GM19035 (cell line): ENCODE measurements around the gene DOCK10.

ENCODE experiments used
- ATAC-seq: cut with Tn5 transposase; IDR thresholded peaks from one replicate; pipeline ENCODE4 v1.9.1; 2021; ENCODE audit not compliant: unreplicated experiment

The DOCK10 gene

GRCh38 chr2:224798180-224798579, 244.1 kb downstream of the DOCK10 start:
- ATAC-seq: no peak

- no peak for ATAC-seq
These were observed 245.5 kb downstream of the DOCK10 start for GRCh38 chr2:224796695-224797305.

DNA sequence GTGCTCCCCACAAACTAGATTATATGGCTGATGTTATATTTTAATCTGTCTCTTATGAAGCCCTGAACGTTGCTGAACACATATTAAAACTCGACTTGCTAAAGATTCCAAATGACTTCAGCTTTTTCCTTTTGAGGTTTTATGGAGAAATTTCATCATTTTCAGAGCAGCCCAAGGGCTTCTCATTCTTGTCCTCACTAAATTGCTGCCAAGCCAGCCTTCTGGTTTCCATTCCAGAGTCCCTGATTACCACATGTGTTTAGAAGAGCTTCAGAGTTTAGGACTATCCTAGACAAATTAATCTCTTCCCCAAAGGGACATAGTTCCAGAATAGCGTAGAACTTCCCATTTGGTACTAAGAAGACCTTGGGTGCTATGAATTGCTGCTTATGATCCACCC, 248.3 kb downstream of the DOCK10 start:
- ATAC-seq: no peak

DNA sequence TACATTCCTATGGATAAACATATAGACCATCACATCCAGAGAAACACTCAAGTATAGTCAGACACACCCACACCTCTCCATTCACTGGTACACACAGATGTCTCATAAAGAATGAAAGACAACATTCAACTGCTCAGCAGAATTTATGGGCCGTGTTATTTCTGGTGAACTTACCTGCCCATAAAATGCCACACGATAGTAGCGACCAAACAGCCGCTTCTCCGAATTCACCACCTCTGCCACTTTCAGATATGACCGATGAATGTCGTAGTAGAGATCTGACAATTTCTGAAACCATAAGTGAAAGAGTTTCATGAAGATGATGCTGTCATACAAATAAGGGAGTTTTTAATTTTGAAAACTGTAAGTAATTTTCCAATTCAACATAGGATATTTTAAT, 255.4 kb downstream of the DOCK10 start:
- ATAC-seq: no peak

DNA sequence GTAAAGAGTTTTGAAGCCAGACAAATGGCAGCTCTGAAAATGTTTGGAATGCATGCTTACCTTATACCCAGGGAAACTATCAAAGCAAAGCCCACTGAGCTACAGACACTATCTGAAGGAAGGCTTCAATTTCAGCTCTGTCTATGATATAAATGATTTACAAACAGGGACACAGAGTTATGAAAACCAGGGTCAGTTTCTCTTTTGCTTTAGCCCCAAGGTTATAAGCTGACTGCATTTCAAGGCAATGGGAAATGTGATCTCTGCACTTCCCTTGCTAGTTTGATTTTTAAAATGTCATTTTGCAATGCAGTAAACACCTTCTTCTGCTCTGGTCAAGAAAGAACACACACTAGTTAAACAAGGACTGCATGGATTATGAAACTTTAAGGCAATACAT, 260.9 kb downstream of the DOCK10 start:
- ATAC-seq: no peak

- ATAC-seq: no peak
These were observed 261.4 kb downstream of the DOCK10 start for GRCh38 chr2:224780823-224781222.

GRCh38 chr2:224780106-224780505, 262.2 kb downstream of the DOCK10 start:
- ATAC-seq: no peak

GRCh38 chr2:224778474-224778877, 263.8 kb downstream of the DOCK10 start:
- no peak for ATAC-seq

GRCh38 chr2:224777559-224777930, 264.7 kb downstream of the DOCK10 start:
- ATAC-seq: no peak

DNA sequence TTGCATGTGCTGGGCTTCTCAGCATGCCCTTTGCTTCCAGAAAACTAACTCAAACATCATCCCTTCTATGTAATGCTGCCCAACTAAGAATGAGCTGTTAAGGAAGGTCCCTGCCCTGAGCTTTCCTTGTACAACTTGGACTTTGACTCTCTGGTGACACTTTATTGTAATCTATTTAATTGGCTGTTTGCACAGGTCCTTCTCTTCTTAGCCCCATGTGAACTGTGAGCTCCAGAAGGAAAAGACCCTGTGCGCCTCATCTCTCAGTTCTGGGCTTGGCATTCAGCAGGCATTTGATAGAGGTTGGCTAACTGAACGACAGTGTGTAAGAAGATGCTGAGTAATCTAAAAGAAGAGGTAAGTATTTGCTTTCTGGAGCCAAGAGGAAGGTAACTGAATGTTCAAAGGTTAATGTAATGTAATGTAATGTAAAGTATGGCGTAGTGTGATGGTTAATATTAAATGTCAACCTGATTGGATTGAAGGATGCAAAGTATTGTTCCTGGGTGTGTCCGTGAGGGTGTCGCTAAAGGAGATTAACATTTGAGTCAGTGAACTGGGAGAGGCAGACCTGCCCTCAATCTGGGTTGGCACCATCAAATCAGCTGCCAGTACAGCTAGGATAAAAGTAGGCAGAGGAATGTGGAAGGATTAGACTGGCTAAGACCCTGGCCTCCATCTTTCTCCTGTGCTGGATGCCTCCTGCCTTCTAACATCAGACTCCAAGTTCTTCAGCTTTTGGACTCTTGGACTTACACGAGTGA, 265.3 kb downstream of the DOCK10 start:
- ATAC-seq: no peak

GRCh38 chr2:224775647-224776046, 266.6 kb downstream of the DOCK10 start:
- no peak for ATAC-seq

DNA sequence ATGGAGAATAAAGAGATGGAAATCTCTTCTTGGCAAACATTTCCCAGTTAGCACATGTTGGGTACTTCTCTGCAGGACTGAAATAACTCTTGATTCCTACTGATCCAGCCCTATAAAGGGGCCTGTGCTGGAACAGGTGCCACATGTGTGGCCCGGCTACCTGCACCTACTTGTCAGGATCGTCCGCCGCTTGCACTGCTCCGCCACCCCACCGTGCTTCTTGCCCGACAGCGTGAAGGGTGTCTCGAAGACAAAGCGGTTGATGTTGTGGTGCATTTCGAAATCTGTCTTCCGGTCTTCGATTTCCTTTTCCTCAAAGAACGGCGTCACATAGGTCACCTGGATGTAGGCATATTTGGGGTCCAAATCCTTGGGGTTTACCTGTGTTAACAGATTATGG, 267.5 kb downstream of the DOCK10 start:
- ATAC-seq: no peak

GRCh38 chr2:224772494-224772893, 269.8 kb downstream of the DOCK10 start:
- no peak for ATAC-seq

- ATAC-seq: no peak
These were observed 272.8 kb downstream of the DOCK10 start for GRCh38 chr2:224769489-224769888.

DNA sequence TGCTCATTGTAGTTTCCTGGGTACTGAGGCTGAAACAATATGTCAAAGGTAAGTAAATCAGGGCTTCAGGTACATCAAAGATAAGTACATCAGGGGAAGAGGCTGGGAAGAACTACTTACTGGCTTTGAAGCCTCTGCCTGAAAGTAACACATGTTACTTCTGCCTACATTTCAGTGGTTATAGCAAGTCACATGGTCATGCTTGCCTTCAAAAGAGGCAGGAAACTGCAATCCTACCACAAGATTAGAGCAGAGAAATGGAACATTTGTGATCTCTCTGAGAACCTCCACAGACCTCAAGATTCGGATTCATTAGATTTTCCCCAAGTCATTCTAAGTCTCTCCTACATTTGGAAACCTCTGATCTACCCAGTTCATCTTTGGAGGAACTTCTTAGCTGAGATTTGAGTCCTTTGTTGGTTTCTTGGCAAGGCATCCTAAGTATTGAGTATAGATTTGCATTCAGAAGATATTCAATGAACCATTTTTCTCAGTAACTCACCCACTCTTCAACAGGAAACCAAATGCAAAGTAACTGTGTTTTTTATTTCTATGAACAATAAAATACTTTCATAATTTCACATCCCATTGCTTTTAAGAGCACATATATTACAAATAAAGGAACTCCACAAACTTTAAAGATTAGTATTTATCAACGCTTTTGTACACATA, 277.6 kb downstream of the DOCK10 start:
- no peak for ATAC-seq

DNA sequence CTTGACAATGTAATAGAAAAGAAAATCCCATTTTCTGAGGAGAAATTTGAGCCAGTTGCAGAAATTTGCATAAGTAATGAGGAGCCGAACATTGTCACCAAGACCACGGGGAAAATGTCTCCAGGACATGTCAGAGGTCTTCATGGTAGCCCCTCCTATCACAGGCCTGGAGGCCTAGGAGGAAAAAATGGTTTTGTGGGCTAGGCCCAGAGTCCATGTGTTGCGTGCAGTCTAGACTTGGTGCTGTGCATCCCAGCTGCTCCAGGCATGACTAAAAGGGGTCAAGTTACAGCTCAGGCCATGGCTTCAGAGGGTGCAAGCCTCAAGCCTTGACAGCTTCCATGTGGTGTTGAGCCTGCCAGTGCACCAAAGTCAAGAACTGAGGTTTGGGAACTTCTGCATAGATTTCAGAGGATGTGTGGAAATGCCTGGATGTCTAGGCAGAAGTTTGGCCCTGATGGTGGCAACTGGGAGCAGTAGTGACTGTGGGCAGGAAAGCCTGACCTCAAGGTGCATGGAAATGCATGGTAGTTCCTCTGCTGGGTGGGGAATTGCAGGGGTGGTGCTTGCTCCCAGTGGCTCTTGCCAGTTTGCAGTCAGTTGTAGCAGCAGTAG, 284.2 kb downstream of the DOCK10 start:
- ATAC-seq: no peak

- ATAC-seq: no peak
These were observed 288.3 kb downstream of the DOCK10 start for GRCh38 chr2:224753743-224754540.

GRCh38 chr2:224751996-224752698, 290.1 kb downstream of the DOCK10 start:
- no peak for ATAC-seq

DNA sequence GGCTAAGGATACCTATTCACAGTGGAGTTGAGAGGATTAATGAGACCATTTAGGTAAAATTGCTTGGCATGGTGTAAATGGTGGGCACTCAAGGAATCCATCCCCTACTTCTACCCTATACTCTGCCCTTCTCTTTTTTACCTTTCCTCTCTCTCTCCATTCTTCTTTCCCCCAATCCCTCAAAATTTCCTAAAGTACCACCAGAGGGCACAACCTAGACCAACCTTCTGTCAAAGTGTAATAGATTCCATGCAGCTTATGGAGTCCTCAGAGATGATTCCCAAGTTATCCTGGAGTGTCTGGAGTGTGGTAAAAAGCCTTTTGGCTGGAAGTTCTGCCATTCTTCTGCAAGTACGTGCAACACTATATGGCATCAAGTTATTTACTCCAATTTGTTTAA, 293.1 kb downstream of the DOCK10 start:
- no peak for ATAC-seq

DNA sequence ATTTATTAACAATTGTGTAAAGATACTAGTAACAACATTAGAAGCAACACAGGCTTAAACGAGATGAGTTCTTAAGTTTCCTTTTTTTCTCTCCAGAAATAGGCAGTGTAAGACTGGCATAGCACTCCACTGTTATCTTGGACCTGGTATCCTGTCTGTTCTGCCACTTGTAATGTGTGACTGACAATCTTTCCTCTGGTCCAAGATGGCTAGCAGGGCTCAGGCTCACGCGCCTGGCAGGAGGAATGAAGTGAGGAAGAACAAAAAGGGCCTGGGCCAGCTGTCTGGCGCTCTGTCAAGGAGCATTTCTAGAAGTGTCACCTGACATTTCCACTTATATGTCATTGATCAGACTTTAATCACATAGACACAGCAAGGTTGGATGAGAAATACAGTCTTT, 294.5 kb downstream of the DOCK10 start:
- ATAC-seq: no peak
